HG02840 (cell line): ENCODE data around the gene KCNMA1.

Source experiments
- ATAC-seq: cut with Tn5 transposase; IDR thresholded peaks from one replicate; pipeline ENCODE4 v1.9.1; 2021; ENCODE audit warnings: mild to moderate bottlenecking, moderate library complexity, moderate number of reproducible peaks; ENCODE audit not compliant: unreplicated experiment, low FRiP score

The KCNMA1 gene

GRCh38 chr10:76925636-76926405, 711.8 kb downstream of the KCNMA1 start:
- ATAC-seq = no peak

GRCh38 chr10:76922666-76923065, 714.9 kb downstream of the KCNMA1 start:
- no peak for ATAC-seq

- ATAC-seq = no peak
Observed at GRCh38 chr10:76921383-76922010, 716.1 kb downstream of the KCNMA1 start.

- no peak for ATAC-seq
Observed at GRCh38 chr10:76920581-76920980, 717.0 kb downstream of the KCNMA1 start.

GRCh38 chr10:76918106-76918505, 719.5 kb downstream of the KCNMA1 start:
- ATAC-seq = no peak

- no peak for ATAC-seq
Observed at GRCh38 chr10:76917071-76917470, 720.5 kb downstream of the KCNMA1 start.

- no peak for ATAC-seq
Observed at GRCh38 chr10:76916536-76916935, 721.1 kb downstream of the KCNMA1 start.

GRCh38 chr10:76915316-76915715, 722.3 kb downstream of the KCNMA1 start:
- no peak for ATAC-seq

- no peak for ATAC-seq
Observed at GRCh38 chr10:76911184-76911583, 726.4 kb downstream of the KCNMA1 start.

GRCh38 chr10:76910184-76910962, 727.2 kb downstream of the KCNMA1 start:
- ATAC-seq = no peak

- ATAC-seq = no peak
Observed at GRCh38 chr10:76906256-76906655, 731.4 kb downstream of the KCNMA1 start.

GRCh38 chr10:76905251-76905650, 732.4 kb downstream of the KCNMA1 start:
- no peak for ATAC-seq

- no peak for ATAC-seq
Observed at GRCh38 chr10:76903387-76903945, 734.1 kb downstream of the KCNMA1 start.

GRCh38 chr10:76902949-76903348, 734.7 kb downstream of the KCNMA1 start:
- ATAC-seq = no peak

- no peak for ATAC-seq
Observed at GRCh38 chr10:76901701-76902100, 735.9 kb downstream of the KCNMA1 start.

GRCh38 chr10:76899490-76899889, 738.1 kb downstream of the KCNMA1 start:
- ATAC-seq = no peak

GRCh38 chr10:76892766-76893479, 744.7 kb downstream of the KCNMA1 start:
- no peak for ATAC-seq

- ATAC-seq = no peak
Observed at GRCh38 chr10:76887223-76888010, 750.2 kb downstream of the KCNMA1 start.

GRCh38 chr10:76885816-76886215, 751.8 kb downstream of the KCNMA1 start:
- ATAC-seq = no peak
